ENCODE measurements around the gene PTPN4.

DNA sequence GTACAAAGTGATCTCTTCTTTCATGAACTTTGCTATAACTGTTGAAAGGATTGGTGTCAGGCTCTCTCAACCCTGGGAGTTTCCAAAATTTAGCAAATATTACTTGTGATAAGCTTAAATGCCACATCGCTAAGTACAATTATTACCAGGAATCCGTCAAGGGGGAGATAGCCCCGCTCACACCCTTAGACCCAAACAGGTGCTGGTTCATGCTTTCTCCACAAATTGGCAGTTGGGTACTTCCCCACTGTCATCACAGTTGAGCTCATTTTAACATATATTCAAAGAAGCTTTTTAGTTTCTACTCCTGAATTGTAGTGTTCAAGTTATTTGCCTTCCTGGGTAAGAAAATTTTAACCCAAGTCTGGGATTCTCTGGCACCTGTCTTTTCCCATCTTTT is 223.4 kb downstream of the PTPN4 start:
- TF ChIP-seq CTCF (IDR thresholded peaks at IDR 0.05) = no peak
- TF ChIP-seq POLR2A (IDR thresholded peaks at IDR 0.05) = no peak

All from tibial nerve (tissue), 3 donors.